A673 (cell line): ENCODE results near the gene MAST4.

Experiments used
- EZH2 ChIP-seq: fragments of 200-600 bp; sonication (generic); IDR thresholded peaks from 2 replicates; pipeline ENCODE4 v1.6.1; 2017; ENCODE audit warnings: borderline replicate concordance, low read depth, mild to moderate bottlenecking, mixed read lengths, antibody characterized with exemption, low read length; ENCODE audit not compliant: poor library complexity, severe bottlenecking
- TF ChIP-seq, protein P1 (sequence below): fragments of 300-800, 200-600 bp; sonication (generic); conservative IDR thresholded peaks from 2 replicates; pipeline ENCODE4 v1.5.1; 2017; ENCODE audit warnings: low read depth, mild to moderate bottlenecking, antibody characterized with exemption, low read length, moderate library complexity, mixed read lengths

DNA sequence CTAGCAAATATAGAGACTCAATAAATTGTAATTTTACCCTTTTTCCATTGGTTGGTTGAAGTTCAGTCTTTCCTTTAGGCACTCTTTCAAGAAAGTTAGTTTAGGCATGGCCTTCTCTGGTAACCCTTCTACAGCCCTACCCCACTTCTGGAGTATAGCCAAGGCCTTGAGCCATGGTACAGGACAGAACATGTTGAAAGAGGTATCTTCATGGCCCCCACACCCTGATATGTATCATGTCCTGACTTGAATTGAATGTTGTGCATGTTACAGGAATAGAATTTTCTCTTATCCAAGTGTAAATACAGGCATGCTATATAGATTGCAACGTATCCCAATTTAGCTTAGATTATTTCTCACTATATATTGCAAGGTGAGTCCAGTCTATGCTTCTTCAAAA is 424.8 kb downstream of the MAST4 start:
- TF ChIP-seq, protein P1, sequence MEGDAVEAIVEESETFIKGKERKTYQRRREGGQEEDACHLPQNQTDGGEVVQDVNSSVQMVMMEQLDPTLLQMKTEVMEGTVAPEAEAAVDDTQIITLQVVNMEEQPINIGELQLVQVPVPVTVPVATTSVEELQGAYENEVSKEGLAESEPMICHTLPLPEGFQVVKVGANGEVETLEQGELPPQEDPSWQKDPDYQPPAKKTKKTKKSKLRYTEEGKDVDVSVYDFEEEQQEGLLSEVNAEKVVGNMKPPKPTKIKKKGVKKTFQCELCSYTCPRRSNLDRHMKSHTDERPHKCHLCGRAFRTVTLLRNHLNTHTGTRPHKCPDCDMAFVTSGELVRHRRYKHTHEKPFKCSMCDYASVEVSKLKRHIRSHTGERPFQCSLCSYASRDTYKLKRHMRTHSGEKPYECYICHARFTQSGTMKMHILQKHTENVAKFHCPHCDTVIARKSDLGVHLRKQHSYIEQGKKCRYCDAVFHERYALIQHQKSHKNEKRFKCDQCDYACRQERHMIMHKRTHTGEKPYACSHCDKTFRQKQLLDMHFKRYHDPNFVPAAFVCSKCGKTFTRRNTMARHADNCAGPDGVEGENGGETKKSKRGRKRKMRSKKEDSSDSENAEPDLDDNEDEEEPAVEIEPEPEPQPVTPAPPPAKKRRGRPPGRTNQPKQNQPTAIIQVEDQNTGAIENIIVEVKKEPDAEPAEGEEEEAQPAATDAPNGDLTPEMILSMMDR: no peak
- no peak for TF ChIP-seq EZH2
